ENCODE data around the gene DENND1A. TPM values are rescaled to one million over a fixed set of nuclear protein-coding genes. Genes with fewer than 3 reads are reported as not detected.
A peak's percentile ranks its signal among the peaks of the same experiment; 100 is the strongest.

DENND1A gene
- total and polyA plus RNA-seq, 12 donors = 7.3 to 36.7 (median 19.6) TPM

DNA sequence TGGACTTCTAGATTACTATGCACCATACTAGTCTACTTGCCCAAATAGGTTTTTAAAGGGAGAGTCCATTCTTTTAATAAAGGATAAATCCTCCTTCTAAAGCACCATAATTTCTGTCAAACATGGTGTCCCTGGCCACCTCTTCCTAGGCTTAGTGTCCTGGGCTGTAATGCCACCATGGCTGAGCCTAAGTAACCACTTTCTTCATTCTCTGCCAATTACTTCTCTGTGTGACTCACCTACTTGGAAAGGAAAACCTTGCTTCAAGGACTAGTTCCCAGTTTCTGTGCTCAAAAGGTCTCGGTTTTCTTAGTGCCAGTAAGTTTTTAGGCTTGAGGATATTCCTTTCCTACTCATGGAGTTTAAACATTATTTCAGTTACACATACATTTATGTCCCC is 273.4 kb downstream of the DENND1A start:
- peaks cover 0 to under 1% (median 0%) of the 10 kb centered on the region in 3 donors for H3K9me3 ChIP-seq (replicated peaks in 1 of 3)
- no peak overlapping the region for H3K4me3 ChIP-seq
- 46 to 67% (median 52%) methylated on average over 1 of the region's 1 CpG for WGBS, 4 donors
- TF ChIP-seq POLR2A (IDR thresholded peaks at IDR 0.05) = no peak
- no peak for TF ChIP-seq CTCF (IDR thresholded peaks at IDR 0.05)
- H3K4me1 ChIP-seq (replicated peaks in 1 of 2) = no peaks in the 10 kb centered on the region
- no peak overlapping the region for H3K27ac ChIP-seq
- intact Hi-C loops (cut with DNase I) = no loop called here
- H3K36me3 ChIP-seq (replicated peaks in 1 of 2) = no peaks in the 10 kb centered on the region
- peak in 1 of 7 donors; percentile 6 for DNase-seq
- H3K27me3 ChIP-seq = no peaks in the 10 kb centered on the region

- no peak for DNase-seq
- no peaks in the 10 kb centered on the region for H3K36me3 ChIP-seq (replicated peaks in 1 of 2)
- no peak overlapping the region for H3K27ac ChIP-seq
- no peaks in the 10 kb centered on the region for H3K27me3 ChIP-seq
- WGBS, 4 donors = 92 to 96% (median 93%) methylated on average over 9 of the region's 9 CpGs
- no peaks in the 10 kb centered on the region for H3K4me1 ChIP-seq (replicated peaks in 1 of 2)
- H3K9me3 ChIP-seq (replicated peaks in 1 of 3) = no peaks in the 10 kb centered on the region
- TF ChIP-seq CTCF (IDR thresholded peaks at IDR 0.05) (no peak), POLR2A (IDR thresholded peaks at IDR 0.05) (no peak)
- intact Hi-C loops (cut with DNase I) = no loop called here
- H3K4me3 ChIP-seq = no peak overlapping the region
These were observed 274.1 kb downstream of the DENND1A start for GRCh38 chr9:123655681-123656423.

- WGBS, 4 donors = 89 to 95% (median 93%) methylated on average over 12 of the region's 12 CpGs
- H3K4me1 ChIP-seq (replicated peaks in 1 of 2) = no peaks in the 10 kb centered on the region
- no peak overlapping the region for H3K4me3 ChIP-seq
- no peak for DNase-seq
- no peaks in the 10 kb centered on the region for H3K36me3 ChIP-seq (replicated peaks in 1 of 2)
- H3K27ac ChIP-seq = no peak overlapping the region
- TF ChIP-seq CTCF (IDR thresholded peaks at IDR 0.05) (no peak), POLR2A (IDR thresholded peaks at IDR 0.05) (no peak)
- no peaks in the 10 kb centered on the region for H3K27me3 ChIP-seq
- H3K9me3 ChIP-seq (replicated peaks in 1 of 3) = no peaks in the 10 kb centered on the region
- intact Hi-C loops (cut with DNase I) = no loop called here
These were observed 274.8 kb downstream of the DENND1A start for GRCh38 chr9:123654994-123655637.

- WGBS, 4 donors = 89 to 94% (median 93%) methylated on average over 13 of the region's 13 CpGs
- no peak for TF ChIP-seq POLR2A (IDR thresholded peaks at IDR 0.05)
- TF ChIP-seq CTCF (IDR thresholded peaks at IDR 0.05) = no peak
- DNase-seq = no peak
- H3K4me1 ChIP-seq (replicated peaks in 1 of 2) = no peaks in the 10 kb centered on the region
- intact Hi-C loops (cut with DNase I) = no loop called here
- no peaks in the 10 kb centered on the region for H3K9me3 ChIP-seq (replicated peaks in 1 of 3)
- H3K27ac ChIP-seq = no peak overlapping the region
- no peaks in the 10 kb centered on the region for H3K27me3 ChIP-seq
- no peaks in the 10 kb centered on the region for H3K36me3 ChIP-seq (replicated peaks in 1 of 2)
- H3K4me3 ChIP-seq = no peak overlapping the region
These were observed 275.5 kb downstream of the DENND1A start for GRCh38 chr9:123654218-123654993.

Data from adrenal gland (tissue), 12 donors.